ENCODE measurements around the gene NDUFS2.

DNA sequence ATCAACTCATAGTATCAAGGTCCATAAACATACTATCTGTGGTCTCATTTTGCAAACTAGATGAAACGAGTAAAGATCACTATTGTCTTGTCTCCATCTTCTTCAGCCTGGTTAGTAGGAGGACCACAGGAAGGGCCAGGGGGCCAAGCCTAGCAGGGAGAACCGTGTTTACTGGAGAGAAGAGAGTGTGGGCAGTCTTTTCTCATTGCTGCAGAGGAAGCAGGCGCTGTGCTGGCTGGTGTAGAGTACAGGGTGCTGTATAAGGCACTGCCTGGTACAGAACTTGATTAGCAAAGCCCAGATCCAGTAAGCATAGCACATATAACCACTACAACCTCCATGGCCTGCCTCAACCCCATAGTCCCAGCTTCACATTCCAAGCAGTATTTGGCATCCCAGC, 14.9 kb upstream of the NDUFS2 start:
- no peak for TF ChIP-seq POLR2A (IDR thresholded peaks at IDR 0.05)
- TF ChIP-seq, protein P1, sequence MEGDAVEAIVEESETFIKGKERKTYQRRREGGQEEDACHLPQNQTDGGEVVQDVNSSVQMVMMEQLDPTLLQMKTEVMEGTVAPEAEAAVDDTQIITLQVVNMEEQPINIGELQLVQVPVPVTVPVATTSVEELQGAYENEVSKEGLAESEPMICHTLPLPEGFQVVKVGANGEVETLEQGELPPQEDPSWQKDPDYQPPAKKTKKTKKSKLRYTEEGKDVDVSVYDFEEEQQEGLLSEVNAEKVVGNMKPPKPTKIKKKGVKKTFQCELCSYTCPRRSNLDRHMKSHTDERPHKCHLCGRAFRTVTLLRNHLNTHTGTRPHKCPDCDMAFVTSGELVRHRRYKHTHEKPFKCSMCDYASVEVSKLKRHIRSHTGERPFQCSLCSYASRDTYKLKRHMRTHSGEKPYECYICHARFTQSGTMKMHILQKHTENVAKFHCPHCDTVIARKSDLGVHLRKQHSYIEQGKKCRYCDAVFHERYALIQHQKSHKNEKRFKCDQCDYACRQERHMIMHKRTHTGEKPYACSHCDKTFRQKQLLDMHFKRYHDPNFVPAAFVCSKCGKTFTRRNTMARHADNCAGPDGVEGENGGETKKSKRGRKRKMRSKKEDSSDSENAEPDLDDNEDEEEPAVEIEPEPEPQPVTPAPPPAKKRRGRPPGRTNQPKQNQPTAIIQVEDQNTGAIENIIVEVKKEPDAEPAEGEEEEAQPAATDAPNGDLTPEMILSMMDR (IDR thresholded peaks at IDR 0.05), result no peak
- TF ChIP-seq POLR2AphosphoS5 (IDR thresholded peaks at IDR 0.05), result no peak
